Gastrocnemius medialis (tissue), 4 donors: ENCODE measurements around the gene NOP58. TPM values are rescaled to one million over a fixed set of nuclear protein-coding genes. Genes with fewer than 3 reads are reported as not detected.
"Not testable (repeated sequence)": the region's sequence is repeated elsewhere in the genome, so short reads cannot be mapped to it uniquely, and the experiment has no call there.

Source experiments
- ATAC-seq, 2 donors: fragments of 150-250 bp; one replicate each; pipeline ENCODE4 v1.9.1; 2016
- DNase-seq, 2 donors: peaks; one replicate each; pipeline ENCODE4 v3.0.0-alpha.2; 2019
- H3K27ac ChIP-seq, 4 donors: fragments of 200-600 bp; sonication (generic); 1 replicate in 1 of 4; 2 replicates in 3 of 4; pipeline ENCODE4 v1.5.1; 2016 to 2018; ENCODE audit warnings: mild to moderate bottlenecking in 2 of 4, moderate library complexity in 1 of 4
- H3K27me3 ChIP-seq, 3 donors: fragments of 200-600 bp; sonication (generic) in 2 of 3; 1 replicate in 1 of 3; 2 replicates in 2 of 3; pipeline versions ENCODE4 v1.5.1 to v1.6.0; 2016 to 2019; ENCODE audit warnings: mild to moderate bottlenecking in 1 of 3, moderate library complexity in 1 of 3
- H3K36me3 ChIP-seq, 2 donors: fragments of 200-600 bp; sonication (generic) in 1 of 2; one replicate each; pipeline ENCODE4 v1.5.1; 2017 to 2018
- H3K4me1 ChIP-seq, 2 donors: fragments of 200-600 bp; sonication (generic) in 1 of 2; one replicate each; pipeline ENCODE4 v1.5.1; 2016 to 2017; ENCODE audit warnings: mild to moderate bottlenecking in 2 of 2
- H3K4me3 ChIP-seq, 4 donors: fragments of 200-600 bp; sonication (generic) in 3 of 4; 1 replicate in 1 of 4; 2 replicates in 3 of 4; pipeline ENCODE4 v1.5.1; 2016 to 2019; ENCODE audit warnings: mild to moderate bottlenecking in 2 of 4
- H3K9me3 ChIP-seq, 3 donors: fragments of 200-600 bp; sonication (generic) in 2 of 3; 1 replicate in 1 of 3; 2 replicates in 2 of 3; pipeline ENCODE4 v1.5.1; 2016 to 2019
- POLR2A ChIP-seq, 2 donors: fragments of 450-650 bp; IDR thresholded peaks; one replicate each; pipeline ENCODE4 v1.6.1; 2017; ENCODE audit warnings: antibody characterized with exemption in 2 of 2, mild to moderate bottlenecking in 2 of 2, moderate library complexity in 2 of 2
- in situ Hi-C, 4 donors: fragments of 200-750 bp; cut with MboI; loops; one replicate each; pipeline versions ENCODE4 v1.15.0 to v1.8.0; 2017; ENCODE audit warnings: low sequenced_read_pairs in 4 of 4
- intact Hi-C: fragments of 100-400 bp; cut with DNase I; formaldehyde crosslinking; loops from one replicate; pipeline ENCODE4 v1.15.1; 2023; ENCODE audit warnings: low total_unique reads
- total RNA-seq, 4 donors: library from RNA; depleted of rRNA; stranded (reverse); fragments of >200 nt; gene quantifications; one replicate each; pipeline versions ENCODE4 v1.1.0 to v1.2.3, GENCODE V29; 2016
- TF ChIP-seq, protein P1 (sequence below), 5 experiments: fragments of 450-650 bp in 3 of 5; fragments of 200-600 bp in 2 of 5; sonication (generic) in 2 of 5; IDR thresholded peaks in 4 of 5; conservative IDR thresholded peaks in 1 of 5; 1 replicate in 4 of 5; 2 replicates in 1 of 5; pipeline ENCODE4 v1.5.1; 2016 to 2019; ENCODE audit warnings: antibody characterized with exemption in 5 of 5, mild to moderate bottlenecking in 3 of 5, moderate library complexity in 3 of 5

The NOP58 gene
- total RNA-seq, 4 donors from 2014 or later = 22.5 to 69.9 (median 31.7) TPM

DNA sequence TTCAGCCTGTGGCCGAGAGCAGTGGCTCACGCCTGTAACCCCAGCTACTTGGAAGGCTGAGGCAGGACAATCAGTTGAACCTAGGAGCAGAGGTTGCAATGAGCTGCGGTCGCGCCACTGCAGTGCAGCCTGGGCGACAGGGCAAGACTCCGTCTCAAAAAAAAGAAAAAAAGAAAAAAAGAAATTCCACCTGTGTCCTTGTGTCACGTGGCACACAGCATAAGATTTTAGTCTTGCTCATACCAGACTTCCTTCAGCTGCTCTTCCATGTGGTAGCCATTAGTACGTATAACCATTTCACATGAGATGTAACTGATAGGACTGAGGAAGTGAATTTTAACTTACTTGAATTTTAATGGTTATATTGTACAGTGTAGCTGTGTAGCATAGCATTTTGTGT is 4.0 kb downstream of the NOP58 start:
- Histone ChIP-seq H3K27ac (peak overlapping the region in 3 of 4 donors; percentile 20 to 57 (median 23)), H3K4me1 (peaks cover 24 to 25% of the 10 kb centered on the region in 2 donors), H3K9me3 (no peaks in the 10 kb centered on the region), H3K27me3 (no peaks in the 10 kb centered on the region), H3K4me3 (no peak overlapping the region), H3K36me3 (no peaks in the 10 kb centered on the region)
- TF ChIP-seq, protein P1, sequence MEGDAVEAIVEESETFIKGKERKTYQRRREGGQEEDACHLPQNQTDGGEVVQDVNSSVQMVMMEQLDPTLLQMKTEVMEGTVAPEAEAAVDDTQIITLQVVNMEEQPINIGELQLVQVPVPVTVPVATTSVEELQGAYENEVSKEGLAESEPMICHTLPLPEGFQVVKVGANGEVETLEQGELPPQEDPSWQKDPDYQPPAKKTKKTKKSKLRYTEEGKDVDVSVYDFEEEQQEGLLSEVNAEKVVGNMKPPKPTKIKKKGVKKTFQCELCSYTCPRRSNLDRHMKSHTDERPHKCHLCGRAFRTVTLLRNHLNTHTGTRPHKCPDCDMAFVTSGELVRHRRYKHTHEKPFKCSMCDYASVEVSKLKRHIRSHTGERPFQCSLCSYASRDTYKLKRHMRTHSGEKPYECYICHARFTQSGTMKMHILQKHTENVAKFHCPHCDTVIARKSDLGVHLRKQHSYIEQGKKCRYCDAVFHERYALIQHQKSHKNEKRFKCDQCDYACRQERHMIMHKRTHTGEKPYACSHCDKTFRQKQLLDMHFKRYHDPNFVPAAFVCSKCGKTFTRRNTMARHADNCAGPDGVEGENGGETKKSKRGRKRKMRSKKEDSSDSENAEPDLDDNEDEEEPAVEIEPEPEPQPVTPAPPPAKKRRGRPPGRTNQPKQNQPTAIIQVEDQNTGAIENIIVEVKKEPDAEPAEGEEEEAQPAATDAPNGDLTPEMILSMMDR (IDR thresholded peaks at IDR 0.05 in 4 of 5, conservative IDR thresholded peaks at IDR 0.05 in 1 of 5) = no peak
- no peak for TF ChIP-seq POLR2A (IDR thresholded peaks at IDR 0.05)
- in situ Hi-C loops = no loop called here
- no peak for DNase-seq
- intact Hi-C loops = loop anchor here (5.0 to 10.0 kb wide), 3 partner anchors 108 to 745 kb away; partner anchors contain the start of genes BMPR2, FZD7 and NBEAL1
- ATAC-seq = no peak

DNA sequence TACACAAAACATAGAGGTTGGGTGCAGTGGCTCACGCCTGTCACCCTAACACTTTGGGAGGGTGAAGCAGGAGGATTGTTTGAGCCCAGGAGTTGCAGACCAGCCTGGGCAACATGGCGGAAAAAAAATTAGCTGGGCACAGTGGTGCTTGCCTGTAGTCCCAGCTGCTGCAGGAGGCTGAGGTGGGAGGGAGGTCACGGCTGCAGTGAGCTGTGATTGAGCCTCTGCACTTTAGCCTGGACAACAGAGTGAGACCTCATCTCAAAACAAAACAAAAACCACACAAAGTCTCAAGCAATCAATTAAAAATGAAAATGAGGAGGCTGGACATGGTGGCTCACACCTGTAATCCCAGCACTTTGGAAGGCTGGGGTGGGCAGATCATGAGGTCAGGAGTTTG is 4.9 kb downstream of the NOP58 start:
- Histone ChIP-seq H3K4me3 (no peak overlapping the region), H3K4me1 (peaks cover 24 to 25% of the 10 kb centered on the region in 2 donors), H3K27me3 (no peaks in the 10 kb centered on the region), H3K36me3 (peaks cover 0 to 5% of the 10 kb centered on the region in 2 donors), H3K9me3 (no peaks in the 10 kb centered on the region), H3K27ac (peak overlapping the region in 1 of 4 donors; percentile 3)
- no peak for TF ChIP-seq POLR2A (IDR thresholded peaks at IDR 0.05)
- TF ChIP-seq, protein P1 (IDR thresholded peaks at IDR 0.05 in 4 of 5, conservative IDR thresholded peaks at IDR 0.05 in 1 of 5) = no peak
- in situ Hi-C loops (no loop called here), intact Hi-C loops (no loop called here)
- no peak for ATAC-seq
- no peak for DNase-seq

DNA sequence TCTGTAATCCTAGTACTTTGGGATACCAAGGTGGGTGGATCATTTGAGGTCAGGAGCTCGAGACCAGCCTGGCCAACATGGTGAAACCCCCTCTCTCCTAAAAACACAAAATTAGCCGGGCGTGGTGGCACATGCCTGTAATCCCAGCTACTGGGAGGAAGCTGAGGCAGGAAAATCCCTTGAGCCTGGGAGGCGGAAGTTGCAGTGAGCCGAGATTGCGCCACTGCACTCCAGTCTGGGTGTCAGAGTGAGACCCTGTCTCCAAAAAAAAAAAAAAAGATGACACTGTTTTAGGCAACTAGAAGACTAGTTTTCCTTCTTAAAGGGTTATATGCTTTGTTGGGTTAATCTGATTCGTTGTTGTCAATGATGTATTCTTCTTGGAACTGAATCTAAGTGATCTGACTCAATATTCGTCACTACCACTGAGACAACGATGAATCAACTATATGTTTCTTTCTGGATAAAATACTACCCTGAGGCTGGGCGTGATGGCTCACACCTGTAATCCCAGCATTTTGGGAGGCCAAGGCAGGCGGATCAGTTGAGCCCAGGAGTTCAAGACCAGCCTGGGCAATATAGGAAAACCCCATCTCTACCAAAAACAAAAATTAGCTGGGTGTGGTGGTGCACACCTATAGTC is 10.6 kb downstream of the NOP58 start:
- H3K4me3 ChIP-seq, intact Hi-C loops, H3K27me3 ChIP-seq, H3K9me3 ChIP-seq, DNase-seq, in situ Hi-C loops, ATAC-seq: not testable (repeated sequence)
- peaks cover 0 to 22% of the 10 kb centered on the region in 2 donors for H3K36me3 ChIP-seq
- H3K4me1 ChIP-seq = peaks cover 12 to 36% of the 10 kb centered on the region in 2 donors
- H3K27ac ChIP-seq = peak overlapping the region in 3 of 4 donors; percentile 24 to 94 (median 83)

DNA sequence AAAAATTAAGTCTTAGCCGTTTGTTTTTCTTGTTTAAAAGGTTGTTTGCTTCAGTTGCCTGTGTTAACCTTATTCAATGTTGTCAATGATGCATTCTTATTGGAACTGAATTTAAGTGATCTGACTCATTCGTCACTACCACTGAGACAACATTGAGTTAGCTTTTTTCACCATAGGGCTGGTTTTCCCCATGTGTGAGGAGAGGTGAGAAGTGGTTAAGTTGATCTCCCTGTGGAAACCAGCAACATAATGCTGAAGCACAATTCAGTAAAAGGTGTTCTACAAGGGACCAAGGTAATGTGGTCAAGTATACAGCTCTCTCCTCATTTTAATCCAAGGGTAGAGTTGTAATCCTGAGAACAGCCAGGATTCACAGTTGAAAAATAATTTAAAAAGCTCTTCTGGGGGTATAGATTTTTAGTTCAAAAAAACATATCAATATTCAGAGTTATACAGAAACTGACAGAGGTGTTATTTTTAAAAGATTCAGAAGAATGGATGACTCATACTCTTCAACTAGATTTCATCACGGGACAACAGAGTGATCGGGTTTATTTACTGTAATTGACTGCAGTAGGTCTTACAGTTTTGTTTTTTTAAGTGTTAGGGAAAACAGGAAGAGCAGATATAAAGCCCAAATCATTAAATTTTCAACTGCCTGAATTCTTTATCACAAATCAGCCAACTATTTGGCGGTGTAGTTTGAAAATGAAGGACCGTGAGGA is 12.6 kb downstream of the NOP58 start:
- H3K9me3 ChIP-seq = no peaks in the 10 kb centered on the region
- peaks cover 0 to 33% of the 10 kb centered on the region in 2 donors for H3K36me3 ChIP-seq
- H3K27me3 ChIP-seq = no peaks in the 10 kb centered on the region
- ATAC-seq (peak; percentile 70 to 75), DNase-seq (no peak)
- H3K4me3 ChIP-seq = no peak overlapping the region
- H3K4me1 ChIP-seq = peaks cover 20 to 47% of the 10 kb centered on the region in 2 donors
- in situ Hi-C loops (no loop called here), intact Hi-C loops (loop anchor here (1.0 kb wide), 1 partner anchor 13 kb away; the partner anchor contains the start of gene NOP58)
- H3K27ac ChIP-seq = peak overlapping the region; percentile 80 to 94 (median 84)
- TF ChIP-seq, protein P1 (IDR thresholded peaks at IDR 0.05 in 4 of 5, conservative IDR thresholded peaks at IDR 0.05 in 1 of 5) = no peak
- TF ChIP-seq POLR2A (IDR thresholded peaks at IDR 0.05) = no peak

DNA sequence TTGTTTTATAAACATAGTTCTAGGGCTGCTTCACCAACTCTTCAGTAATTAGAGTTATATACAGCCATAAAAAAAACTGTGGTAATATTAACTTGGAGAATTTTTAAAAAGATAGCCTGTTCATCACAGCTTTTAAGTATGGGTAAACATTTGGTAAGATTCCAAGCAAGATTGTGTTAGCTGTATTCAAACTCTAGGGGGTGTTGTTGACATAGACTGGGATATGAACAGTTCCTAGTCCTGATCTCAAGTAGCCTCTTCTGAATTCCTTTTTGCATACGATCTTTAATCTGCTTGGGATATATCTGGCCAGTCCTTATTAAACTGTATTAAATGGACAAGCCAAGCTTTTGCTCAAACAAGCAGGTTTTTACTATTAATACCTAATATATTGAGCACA is 13.4 kb downstream of the NOP58 start:
- in situ Hi-C loops (no loop called here), intact Hi-C loops (loop anchor here (1.0 kb wide), 1 partner anchor 14 kb away; the partner anchor contains the start of gene NOP58)
- ATAC-seq (peak; percentile 66 to 79), DNase-seq (no peak)
- Histone ChIP-seq H3K27me3 (no peaks in the 10 kb centered on the region), H3K9me3 (no peaks in the 10 kb centered on the region), H3K4me3 (no peak overlapping the region), H3K4me1 (peaks cover 20 to 47% of the 10 kb centered on the region in 2 donors), H3K27ac (peak overlapping the region; percentile 80 to 94 (median 84)), H3K36me3 (peaks cover 3 to 41% of the 10 kb centered on the region in 2 donors)
- TF ChIP-seq POLR2A (IDR thresholded peaks at IDR 0.05) = no peak
- TF ChIP-seq, protein P1 (IDR thresholded peaks at IDR 0.05 in 4 of 5, conservative IDR thresholded peaks at IDR 0.05 in 1 of 5) = peak in 4 of 5 experiments; percentile 28 to 62 (median 34)
